GM21576 (cell line): ENCODE data around the gene VGLL1.
A peak's percentile ranks its signal among the peaks of the same experiment; 100 is the strongest.

Experiments used
- ATAC-seq: cut with Tn5 transposase; IDR thresholded peaks from one replicate; pipeline ENCODE4 v1.9.1; 2021; ENCODE audit warnings: mild to moderate bottlenecking, moderate library complexity; ENCODE audit not compliant: unreplicated experiment

VGLL1 gene

DNA sequence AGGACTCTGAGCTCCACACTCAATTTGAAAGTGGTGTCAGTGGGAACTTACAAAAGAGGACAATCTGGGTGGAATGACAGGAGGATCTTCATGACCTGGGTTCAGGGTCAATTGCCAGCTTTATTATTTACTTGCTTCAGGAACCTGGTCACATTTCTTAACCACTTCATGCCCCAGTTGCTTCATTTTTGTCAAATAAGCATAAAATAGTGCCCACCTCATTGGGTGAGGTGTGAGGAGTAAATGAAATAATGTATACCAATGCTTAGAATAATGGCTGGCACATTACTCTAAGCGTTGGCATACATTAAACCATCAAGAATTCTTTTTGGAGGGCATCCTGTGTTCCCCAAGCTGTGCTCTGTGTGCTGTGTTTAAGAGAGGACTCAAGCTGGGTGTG lies 19.4 kb downstream of the VGLL1 start:
- ATAC-seq = no peak

DNA sequence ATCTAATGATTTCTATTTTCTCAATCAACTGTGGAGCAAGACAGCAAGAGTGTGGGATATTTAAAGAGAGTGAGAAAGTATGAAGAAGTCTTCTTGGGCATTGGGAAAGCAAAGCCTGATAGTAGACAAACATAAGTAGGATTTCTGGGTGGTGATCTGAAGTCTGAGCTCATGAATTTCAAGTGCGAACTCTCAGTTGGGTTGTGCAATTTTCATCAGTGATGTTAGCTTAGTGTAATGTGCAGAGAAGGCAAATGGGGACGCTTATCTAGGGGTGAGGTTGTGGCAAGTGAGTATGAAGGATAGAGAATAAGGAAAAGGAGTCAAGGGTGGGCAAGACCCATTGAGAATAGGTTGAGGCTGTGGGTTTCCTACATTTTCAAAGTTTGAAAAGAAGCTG lies 23.7 kb downstream of the VGLL1 start:
- ATAC-seq = no peak

DNA sequence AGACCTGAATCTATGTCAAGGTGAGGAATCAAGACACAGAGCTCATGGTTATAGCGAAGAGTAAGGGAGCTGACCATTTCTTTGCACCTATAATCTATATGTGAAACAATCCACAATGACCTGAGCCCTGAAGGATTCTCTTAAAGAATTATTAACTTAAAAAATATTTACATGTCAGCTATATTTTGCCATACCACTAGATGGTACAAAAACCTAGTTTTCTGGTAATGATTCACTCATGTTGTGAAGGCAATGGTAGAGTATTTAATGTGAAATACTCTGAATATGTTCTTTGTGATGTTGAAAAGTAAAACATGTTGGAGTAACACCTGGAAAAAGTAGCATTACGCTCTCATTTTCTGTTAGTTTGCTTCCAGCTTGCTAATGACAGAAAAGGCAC lies 40.0 kb downstream of the VGLL1 start:
- ATAC-seq = no peak

- ATAC-seq = no peak
Observed at GRCh38 chrX:136574548-136574947, 42.5 kb downstream of the VGLL1 start.

GRCh38 chrX:136577552-136577951 lies 45.5 kb downstream of the VGLL1 start:
- peak; percentile 82 for ATAC-seq

DNA sequence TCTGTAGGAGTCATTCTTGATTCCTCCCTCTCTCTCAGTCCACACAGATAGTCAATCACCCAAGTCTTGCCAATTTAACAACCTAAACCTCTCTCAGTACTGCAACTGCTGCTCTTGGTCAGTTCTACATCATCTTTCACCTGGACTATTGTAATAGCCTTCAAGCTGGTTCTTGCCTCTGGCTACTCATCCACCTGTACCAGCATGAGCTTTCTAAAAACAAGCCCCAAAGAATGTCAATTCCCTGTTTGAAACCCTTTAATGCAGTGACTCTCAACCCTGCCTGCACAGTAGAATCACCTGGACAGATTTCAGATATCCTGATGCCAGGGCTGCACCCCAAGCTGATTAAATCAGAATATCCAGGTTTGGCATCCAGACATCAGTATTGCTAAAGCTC lies 48.3 kb downstream of the VGLL1 start:
- no peak for ATAC-seq

DNA sequence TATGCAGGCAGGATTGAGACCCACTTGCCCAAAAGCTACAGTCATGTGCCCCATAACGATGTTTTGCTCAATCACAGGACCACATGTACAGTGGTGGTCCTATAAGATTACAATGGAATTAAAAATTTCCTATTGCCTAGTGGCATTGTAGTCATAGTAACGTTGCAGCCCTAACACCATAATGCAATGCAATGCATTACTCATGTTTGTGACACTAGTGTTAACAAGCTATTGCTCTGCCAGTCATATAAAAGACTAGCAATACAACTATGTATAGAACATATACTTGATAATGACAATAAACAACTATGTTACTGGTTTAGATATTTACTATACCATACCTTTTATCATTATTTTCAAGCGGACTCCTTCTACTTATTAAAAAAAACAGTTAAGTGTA lies 50.6 kb downstream of the VGLL1 start:
- ATAC-seq = no peak

DNA sequence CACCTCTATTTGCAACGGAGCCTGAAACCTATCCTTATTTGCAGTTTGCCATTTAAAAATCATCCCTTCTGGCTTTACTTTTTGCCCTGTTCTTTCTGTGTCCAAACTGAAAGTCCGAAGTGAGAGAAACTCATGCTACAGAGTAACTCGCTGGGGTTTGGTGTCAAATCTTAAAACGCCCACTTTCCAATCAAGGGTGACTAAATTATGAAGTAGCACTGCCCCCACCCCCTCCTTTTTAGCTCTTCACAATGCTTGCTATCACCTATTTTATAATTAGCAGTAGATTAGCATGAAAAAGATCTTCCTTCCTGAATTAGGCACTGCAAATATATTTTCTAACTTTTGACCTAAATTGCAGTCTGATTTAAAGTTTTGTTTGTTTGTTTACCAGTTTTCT lies 52.5 kb downstream of the VGLL1 start:
- ATAC-seq = no peak

DNA sequence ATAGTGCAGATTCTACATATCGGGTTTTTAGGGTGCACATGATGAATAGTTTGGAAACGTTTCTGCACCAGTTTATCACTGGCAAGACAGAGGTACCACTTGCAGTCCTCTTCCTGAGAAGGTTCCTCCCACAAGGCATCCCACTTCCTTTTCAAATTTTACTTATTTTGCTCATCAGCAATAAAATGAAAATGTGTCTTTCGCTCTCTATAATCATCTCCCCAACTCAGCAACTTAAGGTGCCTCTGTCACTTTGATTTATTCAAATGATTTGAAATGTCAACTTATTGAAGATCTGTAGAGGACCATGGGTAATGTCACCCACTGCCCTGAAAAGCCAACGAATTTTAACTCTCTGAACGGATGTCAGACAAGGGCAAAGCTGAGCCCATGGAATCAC lies 53.2 kb downstream of the VGLL1 start:
- ATAC-seq = no peak

DNA sequence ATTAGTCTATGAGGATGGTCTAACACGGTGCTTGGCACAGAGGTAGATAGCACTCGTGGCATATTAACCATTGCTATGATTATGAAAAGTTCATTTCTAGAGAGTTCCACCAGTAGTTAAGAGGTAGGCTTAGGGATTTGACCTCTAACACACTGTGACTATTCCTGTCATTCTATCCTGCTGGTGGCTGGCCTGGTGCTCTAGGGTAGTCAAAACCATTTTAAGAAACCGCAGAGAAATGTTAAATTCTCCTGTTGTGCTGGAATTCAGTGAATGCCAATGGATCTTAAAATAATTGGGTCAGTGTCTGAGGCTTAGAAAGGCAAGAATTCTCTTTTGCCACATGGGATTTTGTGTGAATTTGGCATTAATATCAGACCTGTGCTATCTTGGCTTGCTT lies 53.9 kb downstream of the VGLL1 start:
- ATAC-seq = no peak

GRCh38 chrX:136586386-136586785 lies 54.4 kb downstream of the VGLL1 start:
- ATAC-seq = no peak

DNA sequence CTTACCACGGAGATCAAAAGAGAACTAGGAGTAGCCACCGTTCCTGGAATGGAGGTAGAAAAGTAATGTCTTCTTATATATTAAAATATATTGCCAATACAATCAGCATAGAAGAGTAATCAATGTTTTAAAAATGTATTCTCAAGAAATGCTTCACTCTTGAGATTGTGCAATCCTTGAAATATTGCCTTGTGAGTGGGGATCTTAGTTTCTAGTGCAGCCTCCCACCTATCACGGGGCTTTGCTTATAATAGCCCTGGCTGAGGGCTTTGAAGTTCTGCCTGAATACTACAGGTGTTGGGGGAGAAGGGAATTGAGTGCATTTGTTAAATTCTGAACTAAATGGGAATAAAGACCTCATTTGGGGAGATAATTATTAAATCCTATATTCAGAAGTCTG lies 55.5 kb downstream of the VGLL1 start:
- ATAC-seq = no peak

- peak; percentile 63 for ATAC-seq
Observed at GRCh38 chrX:136588036-136588435, 56.0 kb downstream of the VGLL1 start.

- no peak for ATAC-seq
Observed at GRCh38 chrX:136589966-136590365, 58.0 kb downstream of the VGLL1 start.

GRCh38 chrX:136597356-136597755 lies 65.3 kb downstream of the VGLL1 start:
- ATAC-seq = no peak

- ATAC-seq = no peak
Observed at GRCh38 chrX:136597954-136598353, 65.9 kb downstream of the VGLL1 start.

DNA sequence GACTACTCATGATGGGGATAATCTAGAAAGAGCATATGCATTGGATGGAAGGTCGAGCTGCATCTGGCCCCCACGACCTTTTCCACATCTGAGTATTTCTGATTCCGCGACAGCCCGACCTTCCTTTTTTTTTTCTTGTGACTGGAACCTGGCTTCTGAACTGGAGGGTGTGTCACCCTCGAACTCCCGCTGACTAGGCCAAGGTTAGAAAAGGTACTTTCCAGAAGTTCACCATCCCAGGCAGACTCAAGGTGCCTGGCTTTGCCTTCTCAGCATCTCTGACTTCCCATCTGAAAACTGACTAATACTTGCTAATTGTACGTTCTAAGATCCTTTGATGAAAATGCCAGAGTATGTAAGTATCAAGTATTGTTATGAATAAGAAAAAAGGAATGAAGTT lies 66.6 kb downstream of the VGLL1 start:
- ATAC-seq = no peak

GRCh38 chrX:136600059-136600458 lies 68.0 kb downstream of the VGLL1 start:
- no peak for ATAC-seq
